Psoas muscle (tissue), 8 donors: ENCODE measurements around the gene NODAL. TPM values are rescaled to one million over a fixed set of nuclear protein-coding genes. Genes with fewer than 3 reads are reported as not detected.
A peak's percentile ranks its signal among the peaks of the same experiment; 100 is the strongest.

ENCODE experiments used
- ATAC-seq, 4 donors: fragments of 200-7000 bp; cut with Tn5 transposase; one replicate each; pipeline ENCODE4 v1.9.1; 2020; ENCODE audit warnings: moderate library complexity in 3 of 4, mild to moderate bottlenecking in 2 of 4
- DNase-seq, 2 donors: peaks; one replicate each; pipeline ENCODE4 v3.0.0-alpha.2; 2020
- H3K27ac ChIP-seq: fragments of 200-600 bp; one replicate; pipeline ENCODE4 v1.8.0; 2022
- H3K27me3 ChIP-seq, 3 donors: fragments of 200-600 bp in 1 of 3; one replicate each; pipeline versions ENCODE4 v1.6.1 to v1.8.0; 2013 to 2022; ENCODE audit warnings: low read length in 2 of 3, mild to moderate bottlenecking in 2 of 3, moderate library complexity in 1 of 3; ENCODE audit not compliant: insufficient read depth in 3 of 3
- H3K36me3 ChIP-seq, 2 donors: fragments of 200-600 bp in 1 of 2; one replicate each; pipeline versions ENCODE4 v1.6.1 to v1.8.0; 2013 to 2022; ENCODE audit warnings: low read depth in 1 of 2, mild to moderate bottlenecking in 1 of 2, moderate library complexity in 1 of 2; ENCODE audit not compliant: insufficient read depth in 1 of 2
- H3K4me1 ChIP-seq: fragments of 200-600 bp; one replicate; pipeline ENCODE4 v1.8.0; 2022
- H3K4me3 ChIP-seq: fragments of 200-600 bp; one replicate; pipeline ENCODE4 v1.8.0; 2022; ENCODE audit warnings: mild to moderate bottlenecking
- H3K9me3 ChIP-seq: fragments of 200-600 bp; one replicate; pipeline ENCODE4 v1.8.0; 2022
- CTCF ChIP-seq: fragments of 200-600 bp; IDR thresholded peaks from one replicate; pipeline ENCODE4 v1.8.0; 2022; ENCODE audit warnings: antibody characterized with exemption
- WGBS, 3 donors: extraction: QIAGEN DNeasy Blood & Tissue Kit; methylation state at CpG; one replicate each; pipeline versions ENCODE4 v1.1.6 to v1.1.7; 2013; 5-methylcytosine and 5-hydroxymethylcytosine counted together
- intact Hi-C, 2 donors: fragments of 100-400 bp; cut with DNase I; formaldehyde crosslinking; loops; one replicate each; pipeline versions ENCODE4 v1.11.0 to v1.14.2; 2022
- polyA plus RNA-seq, 3 donors: library from polyadenylated mRNA; stranded (reverse); fragments of 200-250 nt; gene quantifications; one replicate each; pipeline ENCODE4 v1.2.3, GENCODE V29; 2013
- total RNA-seq, 4 donors: library from RNA; stranded (reverse); fragmentation: NEBNext Ultra II Directional in 2 of 4; extraction: Animal tissue kit (Norgen Biotek cat#: 25700) in 2 of 4; gene quantifications; one replicate each; pipeline versions ENCODE4 v1.2.1 to v1.2.4, GENCODE V29; 2021 to 2023
- donor health status: healthy with polysubstance abuse.
- donor health status: DM: no; HTN: no; CAD: no; lungs with moderate emphysema.
- donor health status: Bipolar disorder and iron deficiency.
- donor health status: healthy.
- donor health status: DM: yes; HTN: yes; CAD: no.
- donor health status: DM: no; HTN: no; CAD: no.
- donor health status: DM: no; HTN: no; CAD: no.
- donor health status: DM: yes; HTN: yes; CAD: no.

Gene NODAL
- total and polyA plus RNA-seq, 7 donors = 0.08 to 0.10 TPM; not detected in 5

GRCh38 chr10:70479165-70479581, 37.7 kb upstream of the NODAL start:
- peak overlapping the region; percentile 72 for H3K4me3 ChIP-seq
- DNase-seq (no peak), ATAC-seq (peak in 1 of 4 donors; percentile 4)
- H3K27ac ChIP-seq = peak overlapping the region; percentile 59
- H3K36me3 ChIP-seq = no peaks in the 10 kb centered on the region
- H3K4me1 ChIP-seq = peaks cover 58% of the 10 kb centered on the region
- intact Hi-C loops = loop anchor here in 1 of 2 donors (5.0 kb wide), 1 partner anchor 33 kb away; no protein-coding TSS in a partner anchor
- WGBS, 3 donors = 27 to 44% (median 36%) methylated on average over 10 to 11 of the region's 11 CpGs
- no peaks in the 10 kb centered on the region for H3K27me3 ChIP-seq
- TF ChIP-seq CTCF = no peak
- H3K9me3 ChIP-seq = no peaks in the 10 kb centered on the region

- Histone ChIP-seq H3K27ac (peak within 1 kb of the TSS; percentile 59), H3K36me3 (no peaks in the 10 kb centered on the region), H3K4me1 (peaks cover 52% of the 10 kb centered on the region), H3K9me3 (no peaks in the 10 kb centered on the region), H3K27me3 (no peaks in the 10 kb centered on the region), H3K4me3 (peak within 1 kb of the TSS; percentile 72)
- ATAC-seq (peak; percentile 5 to 49 (median 41)), DNase-seq (peak; percentile 72 to 82)
- WGBS, 3 donors = 1 to 3% (median 1%) methylated on average over 62 to 110 of the region's 110 CpGs
- intact Hi-C loops = loop anchor here in 1 of 2 donors (5.0 kb wide), 1 partner anchor 34 kb away; no protein-coding TSS in a partner anchor
- peak; percentile 22 for TF ChIP-seq CTCF
These were observed 37.0 kb upstream of the NODAL start, which contains the start of gene PALD1 for GRCh38 chr10:70478191-70479164. TSS of gene PALD1 (plus strand) at chr10:70478767. CDS start at chr10:70525952, 47,185 bp downstream.

- Histone ChIP-seq H3K27me3 (no peaks in the 10 kb centered on the region), H3K4me1 (peaks cover 46% of the 10 kb centered on the region), H3K27ac (no peak overlapping the region), H3K9me3 (no peaks in the 10 kb centered on the region), H3K4me3 (peak overlapping the region; percentile 72), H3K36me3 (no peaks in the 10 kb centered on the region)
- no peak for ATAC-seq
- no peak for TF ChIP-seq CTCF
- intact Hi-C loops = loop anchor here in 1 of 2 donors (5.0 kb wide), 1 partner anchor 35 kb away; no protein-coding TSS in a partner anchor
- 33 to 44% (median 43%) methylated on average over 25 to 27 of the region's 27 CpGs for WGBS, 3 donors
- DNase-seq = peak; percentile 44 to 63
These were observed 36.2 kb upstream of the NODAL start for GRCh38 chr10:70477661-70478162.

GRCh38 chr10:70476249-70477035, 35.0 kb upstream of the NODAL start:
- Histone ChIP-seq H3K4me3 (no peak overlapping the region), H3K4me1 (peaks cover 33% of the 10 kb centered on the region), H3K27me3 (no peaks in the 10 kb centered on the region), H3K36me3 (no peaks in the 10 kb centered on the region), H3K9me3 (no peaks in the 10 kb centered on the region), H3K27ac (no peak overlapping the region)
- peak in 1 of 2 donors; percentile 30 for DNase-seq
- intact Hi-C loops = loop anchor here in 1 of 2 donors (5.0 kb wide), 1 partner anchor 36 kb away; no protein-coding TSS in a partner anchor
- WGBS, 3 donors = 56 to 74% (median 59%) methylated on average over 7 of the region's 7 CpGs
- no peak for TF ChIP-seq CTCF
- ATAC-seq = no peak
